ENCODE results near the gene LARP4B. TPM values are rescaled to one million over a fixed set of nuclear protein-coding genes. Genes with fewer than 3 reads are reported as not detected.

Gene LARP4B
- total and polyA plus RNA-seq, 2 donors (not counting 1 experiment from before 2014, with no cell fraction given), result 35.6 to 129 TPM

DNA sequence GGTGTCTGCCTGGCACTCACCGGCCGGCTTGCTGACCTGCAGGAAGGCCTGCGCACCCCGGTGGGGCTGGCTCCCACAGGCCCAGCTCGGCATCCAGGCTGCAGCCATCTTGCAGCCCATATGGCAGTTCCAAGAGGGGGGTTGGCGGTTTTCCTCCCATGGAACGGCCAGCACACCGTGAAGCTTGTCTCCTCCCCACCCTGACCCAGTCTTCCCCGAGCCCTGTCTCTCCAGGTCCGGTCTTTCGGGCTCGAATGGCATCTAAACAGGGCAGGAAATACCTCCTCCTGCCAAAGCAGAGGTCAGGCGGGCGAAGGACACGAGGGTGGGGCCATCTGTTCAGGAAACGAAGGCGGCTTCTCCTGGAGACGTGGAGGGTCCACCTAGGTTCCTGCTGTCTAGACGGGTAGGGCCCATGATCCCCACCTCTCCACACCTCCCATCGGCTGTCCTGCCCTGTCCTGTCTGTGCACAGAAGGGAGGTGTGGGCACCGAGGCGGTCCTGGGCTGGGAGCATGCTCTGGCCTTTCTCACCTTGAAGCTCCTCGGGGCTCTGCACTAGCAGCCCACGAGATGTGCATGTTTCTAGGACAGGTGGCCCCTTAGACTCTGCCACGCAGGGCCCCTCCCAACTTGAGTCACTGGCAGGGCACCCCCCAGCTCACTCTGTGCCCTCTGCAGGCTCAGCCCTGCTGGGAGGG, 128.3 kb downstream of the LARP4B start:
- Histone ChIP-seq H4K20me1 (ENCODE audit: control insufficient read depth, insufficient read depth, low read length, poor library complexity, severe bottlenecking) (no peaks in the 10 kb centered on the region), H3K9me3 (ENCODE audit: control extremely low read depth in 1 of 3, control insufficient read depth in 2 of 3, insufficient read depth in 1 of 3, low read length in 2 of 3) (peaks cover 0 to under 1% (median 0%) of the 10 kb centered on the region in 3 donors), H3K27ac (ENCODE audit: low read length in 2 of 2) (no peak overlapping the region), H3K4me2 (replicated peaks; ENCODE audit: low read depth, low read length, poor library complexity, severe bottlenecking) (no peak overlapping the region), H3K79me2 (ENCODE audit: control insufficient read depth, insufficient read depth, low read length) (no peaks in the 10 kb centered on the region), H2AFZ (ENCODE audit: insufficient read depth, low read depth, low read length, poor library complexity, severe bottlenecking) (no peak overlapping the region), H3K4me3 (ENCODE audit: control extremely low read depth in 1 of 5, extremely low read depth in 1 of 5, insufficient read depth in 1 of 5, low read depth in 2 of 5, low read length in 4 of 5) (no peak overlapping the region), H3K9ac (ENCODE audit: low read length) (no peak overlapping the region), H3K27me3 (replicated peaks in 1 of 4; ENCODE audit: control extremely low read depth in 1 of 4, control insufficient read depth in 3 of 4, insufficient read depth in 4 of 4, low read length in 3 of 4) (no peaks in the 10 kb centered on the region), H3K36me3 (replicated peaks in 1 of 2; ENCODE audit: control extremely low read depth in 1 of 2, control insufficient read depth in 1 of 2, extremely low read depth in 1 of 2, insufficient read depth in 2 of 2, low read length in 1 of 2) (peaks cover 3 to 19% of the 10 kb centered on the region in 2 experiments), H3K4me1 (ENCODE audit: control insufficient read depth in 2 of 2, insufficient read depth in 2 of 2, low read length in 2 of 2) (peaks cover 0 to 11% of the 10 kb centered on the region in 2 donors)
- no peak for ATAC-seq (ENCODE audit: low read depth)
- no peaks in the 10 kb centered on the region for H3K27me3 Mint-ChIP-seq
- no peak for DNase-seq
- H3K9me3 Mint-ChIP-seq (ENCODE audit: insufficient read depth), result peaks cover 7% of the 10 kb centered on the region
- WGBS (ENCODE audit: insufficient coverage), result 95% methylated on average over 25 of the region's 25 CpGs
- H3K4me1 Mint-ChIP-seq, result peaks cover 12% of the 10 kb centered on the region
- intact Hi-C loops (cut with micrococcal nuclease), result no loop called here
- ChIA-PET CTCF (no interaction called here), POLR2A (no interaction called here)
- no peak overlapping the region for H3K27ac Mint-ChIP-seq
- no peak overlapping the region for H3K4me3 Mint-ChIP-seq
- TF ChIP-seq EZH2 (IDR thresholded peaks at IDR 0.05; ENCODE audit: borderline replicate concordance, insufficient read depth, low read depth, low read length, poor library complexity, severe bottlenecking), result no peak
- TF ChIP-seq, protein P1, sequence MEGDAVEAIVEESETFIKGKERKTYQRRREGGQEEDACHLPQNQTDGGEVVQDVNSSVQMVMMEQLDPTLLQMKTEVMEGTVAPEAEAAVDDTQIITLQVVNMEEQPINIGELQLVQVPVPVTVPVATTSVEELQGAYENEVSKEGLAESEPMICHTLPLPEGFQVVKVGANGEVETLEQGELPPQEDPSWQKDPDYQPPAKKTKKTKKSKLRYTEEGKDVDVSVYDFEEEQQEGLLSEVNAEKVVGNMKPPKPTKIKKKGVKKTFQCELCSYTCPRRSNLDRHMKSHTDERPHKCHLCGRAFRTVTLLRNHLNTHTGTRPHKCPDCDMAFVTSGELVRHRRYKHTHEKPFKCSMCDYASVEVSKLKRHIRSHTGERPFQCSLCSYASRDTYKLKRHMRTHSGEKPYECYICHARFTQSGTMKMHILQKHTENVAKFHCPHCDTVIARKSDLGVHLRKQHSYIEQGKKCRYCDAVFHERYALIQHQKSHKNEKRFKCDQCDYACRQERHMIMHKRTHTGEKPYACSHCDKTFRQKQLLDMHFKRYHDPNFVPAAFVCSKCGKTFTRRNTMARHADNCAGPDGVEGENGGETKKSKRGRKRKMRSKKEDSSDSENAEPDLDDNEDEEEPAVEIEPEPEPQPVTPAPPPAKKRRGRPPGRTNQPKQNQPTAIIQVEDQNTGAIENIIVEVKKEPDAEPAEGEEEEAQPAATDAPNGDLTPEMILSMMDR (IDR thresholded peaks at IDR 0.05), result no peak

DNA sequence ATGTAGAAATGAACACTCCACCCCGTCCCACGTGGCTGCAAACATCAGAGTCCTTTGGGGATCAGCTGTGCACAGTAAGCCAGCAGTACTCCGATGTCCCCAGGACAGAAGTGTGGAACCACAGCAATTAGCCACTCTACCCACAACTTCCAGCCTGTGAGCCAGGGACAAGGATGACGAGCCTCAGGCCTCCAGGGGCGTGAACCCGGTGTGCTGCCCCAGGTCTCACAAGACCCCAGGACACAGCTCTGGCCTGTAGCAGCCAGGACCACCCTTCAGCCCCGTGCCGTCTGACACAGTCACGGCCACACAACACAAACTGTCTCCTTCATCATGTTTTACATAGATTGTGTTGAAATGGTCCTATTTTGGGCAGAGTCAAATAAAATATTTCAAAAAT, 129.0 kb downstream of the LARP4B start:
- no peak overlapping the region for H3K4me3 ChIP-seq (ENCODE audit: control extremely low read depth in 1 of 5, extremely low read depth in 1 of 5, insufficient read depth in 1 of 5, low read depth in 2 of 5, low read length in 4 of 5)
- H3K27ac Mint-ChIP-seq, result no peak overlapping the region
- peaks cover 7% of the 10 kb centered on the region for H3K9me3 Mint-ChIP-seq (ENCODE audit: insufficient read depth)
- H3K27ac ChIP-seq (ENCODE audit: low read length in 2 of 2), result no peak overlapping the region
- H3K27me3 Mint-ChIP-seq, result no peaks in the 10 kb centered on the region
- no peaks in the 10 kb centered on the region for H3K79me2 ChIP-seq (ENCODE audit: control insufficient read depth, insufficient read depth, low read length)
- intact Hi-C loops (cut with micrococcal nuclease), result no loop called here
- CTCF ChIA-PET, result no interaction called here
- POLR2A ChIA-PET, result no interaction called here
- 84% methylated on average over 6 of the region's 9 CpGs for whole genome bisulfite sequencing (ENCODE audit: insufficient coverage)
- DNase-seq (no peak), ATAC-seq (ENCODE audit: low read depth) (no peak)
- peaks cover under 1 to 4% (median under 1%) of the 10 kb centered on the region in 3 donors for H3K9me3 ChIP-seq (ENCODE audit: control extremely low read depth in 1 of 3, control insufficient read depth in 2 of 3, insufficient read depth in 1 of 3, low read length in 2 of 3)
- TF ChIP-seq, protein P1 (IDR thresholded peaks at IDR 0.05), result no peak
- TF ChIP-seq EZH2 (IDR thresholded peaks at IDR 0.05; ENCODE audit: borderline replicate concordance, insufficient read depth, low read depth, low read length, poor library complexity, severe bottlenecking), result no peak
- H3K4me3 Mint-ChIP-seq, result no peak overlapping the region
- no peaks in the 10 kb centered on the region for H4K20me1 ChIP-seq (ENCODE audit: control insufficient read depth, insufficient read depth, low read length, poor library complexity, severe bottlenecking)
- peaks cover 0 to 12% of the 10 kb centered on the region in 2 experiments for H3K36me3 ChIP-seq (replicated peaks in 1 of 2; ENCODE audit: control extremely low read depth in 1 of 2, control insufficient read depth in 1 of 2, extremely low read depth in 1 of 2, insufficient read depth in 2 of 2, low read length in 1 of 2)
- H3K4me1 ChIP-seq (ENCODE audit: control insufficient read depth in 2 of 2, insufficient read depth in 2 of 2, low read length in 2 of 2), result peaks cover 0 to 11% of the 10 kb centered on the region in 2 donors
- no peak overlapping the region for H3K4me2 ChIP-seq (replicated peaks; ENCODE audit: low read depth, low read length, poor library complexity, severe bottlenecking)
- peaks cover 12% of the 10 kb centered on the region for H3K4me1 Mint-ChIP-seq
- H2AFZ ChIP-seq (ENCODE audit: insufficient read depth, low read depth, low read length, poor library complexity, severe bottlenecking), result no peak overlapping the region
- H3K27me3 ChIP-seq (replicated peaks in 1 of 4; ENCODE audit: control extremely low read depth in 1 of 4, control insufficient read depth in 3 of 4, insufficient read depth in 4 of 4, low read length in 3 of 4), result no peaks in the 10 kb centered on the region
- no peak overlapping the region for H3K9ac ChIP-seq (ENCODE audit: low read length)

Data from B cell (primary cell).